Loucy (cell line): ENCODE data around the gene NFATC1.

Experiments used
- CTCF ChIP-seq: fragments of 200-600 bp; sonication (generic); conservative IDR thresholded peaks from 2 replicates; pipeline ENCODE4 v1.5.1; 2014; ENCODE audit warnings: mild to moderate bottlenecking, antibody characterized with exemption, low read length
- EZH2phosphoT487 ChIP-seq: fragments of 200-600 bp; IDR thresholded peaks from 2 replicates; pipeline ENCODE4 v1.6.1; 2018; ENCODE audit warnings: antibody characterized with exemption, mild to moderate bottlenecking, moderate library complexity, borderline replicate concordance

DNA sequence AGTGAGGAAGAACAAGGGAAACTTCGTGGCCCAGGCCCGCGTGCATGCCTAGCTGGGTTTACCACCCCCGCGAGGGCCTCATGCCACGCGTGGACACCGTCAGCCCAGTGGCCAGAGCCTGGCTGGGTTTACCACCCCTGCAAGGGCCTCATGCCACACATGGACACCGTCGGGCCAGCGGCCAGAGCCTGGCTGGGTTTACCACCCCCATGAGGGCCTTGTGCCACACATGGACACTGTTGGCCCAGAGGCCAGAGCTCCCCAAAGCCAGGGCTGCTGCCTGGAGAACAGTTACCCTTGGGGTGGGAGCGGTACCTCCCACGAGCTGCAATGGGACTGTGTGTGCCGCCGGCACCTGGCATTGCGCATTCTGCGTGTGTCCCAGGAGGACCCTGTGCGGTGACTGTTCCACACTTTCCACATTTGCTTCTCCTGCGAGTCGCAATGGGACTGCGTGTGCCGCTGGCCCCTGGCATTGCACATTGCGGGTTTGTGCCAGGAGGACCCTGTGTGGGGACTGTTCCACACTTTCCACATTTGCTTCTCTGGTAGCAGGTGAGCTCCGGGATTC is 178.3 kb downstream of the NFATC1 start:
- TF ChIP-seq CTCF (no peak), EZH2phosphoT487 (no peak)
